Gastroesophageal sphincter (tissue), 3 donors: ENCODE measurements around the gene BABAM1.

Experiments used
- CTCF ChIP-seq, 4 experiments: fragments of 200-600 bp in 2 of 4; fragments of 450-650 bp in 2 of 4; sonication (generic) in 1 of 4; IDR thresholded peaks; one replicate each; pipeline ENCODE4 v1.5.1; 2017 to 2019; ENCODE audit warnings: antibody characterized with exemption in 4 of 4, mild to moderate bottlenecking in 2 of 4, moderate library complexity in 2 of 4
- EP300 ChIP-seq: sonication (generic); formaldehyde crosslinking; IDR thresholded peaks from one replicate; pipeline ENCODE4 v1.6.1; 2017; ENCODE audit warnings: antibody characterized with exemption, mild to moderate bottlenecking
- POLR2A ChIP-seq, 2 donors: fragments of 450-650 bp; IDR thresholded peaks; one replicate each; pipeline ENCODE4 v1.6.1; 2017; ENCODE audit warnings: antibody characterized with exemption in 2 of 2, mild to moderate bottlenecking in 2 of 2, moderate library complexity in 1 of 2
- POLR2AphosphoS5 ChIP-seq: sonication (generic); formaldehyde crosslinking; IDR thresholded peaks from one replicate; pipeline ENCODE4 v1.6.1; 2017; ENCODE audit warnings: antibody characterized with exemption

- TF ChIP-seq CTCF (IDR thresholded peaks at IDR 0.05) (no peak), POLR2A (IDR thresholded peaks at IDR 0.05) (no peak), POLR2AphosphoS5 (no peak), EP300 (no peak)
These were observed 57.9 kb downstream of the BABAM1 start for GRCh38 chr19:17325133-17325532.
